ENCODE results near the gene DAB2IP.
A peak's percentile ranks its signal among the peaks of the same experiment; 100 is the strongest.

- TF ChIP-seq CTCF (IDR thresholded peaks at IDR 0.05) (no peak), POLR2A (IDR thresholded peaks at IDR 0.05) (no peak), POLR2AphosphoS5 (IDR thresholded peaks at IDR 0.05) (peak; percentile 31), EP300 (IDR thresholded peaks at IDR 0.05) (no peak)
Observed at GRCh38 chr9:121619545-121620324, 31.7 kb upstream of the DAB2IP start.
